Transverse colon (tissue), 4 donors: ENCODE measurements around the gene SLC22A1.

Experiments used
- CTCF ChIP-seq, 5 experiments: fragments of 200-600 bp in 3 of 5; fragments of 450-650 bp in 2 of 5; sonication (generic) in 3 of 5; IDR thresholded peaks; 1 replicate in 2 of 5; 2 replicates in 3 of 5; pipeline ENCODE4 v1.5.1; 2016 to 2017; ENCODE audit warnings: antibody characterized with exemption in 5 of 5, inconsistent platforms in 3 of 5, mild to moderate bottlenecking in 2 of 5, moderate library complexity in 1 of 5
- EP300 ChIP-seq: sonication (generic); formaldehyde crosslinking; IDR thresholded peaks from one replicate; pipeline ENCODE4 v1.6.1; 2017; ENCODE audit warnings: antibody characterized with exemption, low read depth
- POLR2A ChIP-seq: fragments of 450-650 bp; IDR thresholded peaks from one replicate; pipeline ENCODE4 v1.6.1; 2016; ENCODE audit warnings: antibody characterized with exemption, mild to moderate bottlenecking, moderate library complexity
- POLR2AphosphoS5 ChIP-seq, 3 donors: sonication (generic); formaldehyde crosslinking; IDR thresholded peaks; one replicate each; pipeline ENCODE4 v1.6.1; 2016; ENCODE audit warnings: antibody characterized with exemption in 3 of 3

GRCh38 chr6:160138839-160139419, 17.3 kb downstream of the SLC22A1 start:
- TF ChIP-seq POLR2A (no peak), CTCF (IDR thresholded peaks at IDR 0.05) (no peak), EP300 (no peak), POLR2AphosphoS5 (IDR thresholded peaks at IDR 0.05) (no peak)
